Right lobe of liver (tissue), 6 donors: ENCODE data around the gene TUT4. TPM values are rescaled to one million over a fixed set of nuclear protein-coding genes. Genes with fewer than 3 reads are reported as not detected.
"Not testable (repeated sequence)": the region's sequence is repeated elsewhere in the genome, so short reads cannot be mapped to it uniquely, and the experiment has no call there.

Source experiments
- ATAC-seq, 4 donors: fragments of 200-7000 bp; cut with Tn5 transposase; one replicate each; pipeline ENCODE4 v1.9.1; 2020; ENCODE audit warnings: mild to moderate bottlenecking in 4 of 4, moderate library complexity in 4 of 4
- DNase-seq, 3 donors: peaks; one replicate each; pipeline ENCODE4 v3.0.0-alpha.2; 2020
- H3K27ac ChIP-seq, 3 donors: fragments of 200-600 bp; one replicate each; pipeline ENCODE4 v1.8.0; 2022
- H3K27me3 ChIP-seq, 2 donors: fragments of 200-600 bp; one replicate each; pipeline ENCODE4 v1.8.0; 2022
- H3K36me3 ChIP-seq, 4 donors: fragments of 200-600 bp; sonication (generic) in 1 of 4; one replicate each; pipeline versions ENCODE4 v1.5.1 to v1.8.0; 2017 to 2022; ENCODE audit warnings: control low read depth in 1 of 4
- H3K4me1 ChIP-seq, 4 donors: fragments of 200-600 bp; sonication (generic) in 1 of 4; one replicate each; pipeline versions ENCODE4 v1.5.1 to v1.8.0; 2017 to 2022; ENCODE audit warnings: control low read depth in 1 of 4
- H3K4me3 ChIP-seq, 3 donors: fragments of 200-600 bp; one replicate each; pipeline ENCODE4 v1.8.0; 2022
- H3K9me3 ChIP-seq, 4 donors: fragments of 200-600 bp; sonication (generic) in 1 of 4; one replicate each; pipeline versions ENCODE4 v1.5.1 to v1.8.0; 2017 to 2022; ENCODE audit warnings: control low read depth in 1 of 4
- CTCF ChIP-seq, 4 donors: fragments of 200-600 bp in 3 of 4; fragments of 450-650 bp in 1 of 4; IDR thresholded peaks; one replicate each; pipeline versions ENCODE4 v1.5.1 to v1.8.0; 2016 to 2022; ENCODE audit warnings: antibody characterized with exemption in 4 of 4, mild to moderate bottlenecking in 2 of 4
- POLR2A ChIP-seq: fragments of 450-650 bp; IDR thresholded peaks from one replicate; pipeline ENCODE4 v1.6.1; 2017; ENCODE audit warnings: antibody characterized with exemption, mild to moderate bottlenecking
- WGBS: methylation state at CpG from one replicate; pipeline ENCODE4 v1.1.6; 2018; ENCODE audit warnings: low coverage, low lambda C conversion rate; ENCODE audit not compliant: insufficient coverage; ENCODE audit errors: missing lambda C conversion rate; 5-methylcytosine and 5-hydroxymethylcytosine counted together
- intact Hi-C, 2 donors: fragments of 100-400 bp; cut with DNase I; formaldehyde crosslinking; loops; one replicate each; pipeline versions ENCODE4 v1.11.2 to v1.14.1; 2022
- total RNA-seq, 6 experiments: library from RNA; depleted of rRNA in 2 of 6; stranded (reverse); fragments of >200 nt in 2 of 6; fragmentation: NEBNext Ultra II Directional in 3 of 6; extraction: Animal tissue kit (Norgen Biotek cat#: 25700) in 3 of 6; gene quantifications; one replicate each; pipeline versions ENCODE4 v1.1.0 to v1.2.4, GENCODE V29; 2016 to 2023
- donor health status: DM: no; HTN: yes; CAD: no.
- donor health status: DM: no; HTN: no; CAD: no.
- donor health status: DM: no; HTN: no; CAD: no.
- donor health status: DM: no; HTN: yes; CAD: no.
- donor health status: DM: no; HTN: yes; CAD: no.

The TUT4 gene
- total RNA-seq, 6 experiments from 2014 or later: 16.1 to 33.0 (median 22.8) TPM

GRCh38 chr1:52579415-52579814, 26.5 kb upstream of the TUT4 start:
- Histone ChIP-seq H3K27me3 (no peaks in the 10 kb centered on the region), H3K36me3 (no peaks in the 10 kb centered on the region), H3K9me3 (no peaks in the 10 kb centered on the region), H3K4me1 (no peaks in the 10 kb centered on the region), H3K27ac (no peak overlapping the region), H3K4me3 (no peak overlapping the region)
- WGBS: 21% methylated on average over 2 of the region's 2 CpGs
- DNase-seq (no peak), ATAC-seq (no peak)
- intact Hi-C loops: no loop called here
- TF ChIP-seq POLR2A (no peak), CTCF (IDR thresholded peaks at IDR 0.05) (no peak)

- ATAC-seq, H3K36me3 ChIP-seq, H3K4me3 ChIP-seq, H3K27me3 ChIP-seq, H3K27ac ChIP-seq, intact Hi-C loops, H3K4me1 ChIP-seq, H3K9me3 ChIP-seq, DNase-seq: not testable (repeated sequence)
- 90% methylated on average over 3 of the region's 3 CpGs for WGBS
Measured at GRCh38 chr1:52578066-52578465, 25.2 kb upstream of the TUT4 start.

GRCh38 chr1:52576074-52576473, 23.2 kb upstream of the TUT4 start:
- WGBS: 100% methylated on average over 1 of the region's 1 CpG
- no peaks in the 10 kb centered on the region for H3K9me3 ChIP-seq
- intact Hi-C loops: no loop called here
- DNase-seq (no peak), ATAC-seq (no peak)
- H3K36me3 ChIP-seq: no peaks in the 10 kb centered on the region
- H3K27me3 ChIP-seq: no peaks in the 10 kb centered on the region
- H3K4me1 ChIP-seq: no peaks in the 10 kb centered on the region
- TF ChIP-seq CTCF (IDR thresholded peaks at IDR 0.05) (no peak), POLR2A (no peak)
- no peak overlapping the region for H3K27ac ChIP-seq
- no peak overlapping the region for H3K4me3 ChIP-seq

- TF ChIP-seq CTCF (IDR thresholded peaks at IDR 0.05) (no peak), POLR2A (no peak)
- intact Hi-C loops: no loop called here
- no peak overlapping the region for H3K4me3 ChIP-seq
- H3K9me3 ChIP-seq: no peaks in the 10 kb centered on the region
- ATAC-seq (no peak), DNase-seq (no peak)
- 89% methylated on average over 2 of the region's 2 CpGs for WGBS
- no peaks in the 10 kb centered on the region for H3K4me1 ChIP-seq
- H3K36me3 ChIP-seq: no peaks in the 10 kb centered on the region
- H3K27ac ChIP-seq: no peak overlapping the region
- H3K27me3 ChIP-seq: no peaks in the 10 kb centered on the region
Measured at GRCh38 chr1:52574594-52574993, 21.7 kb upstream of the TUT4 start.

- ATAC-seq: no peak
- Histone ChIP-seq H3K36me3 (no peaks in the 10 kb centered on the region), H3K27me3 (no peaks in the 10 kb centered on the region), H3K27ac (no peak overlapping the region), H3K4me1 (no peaks in the 10 kb centered on the region), H3K4me3 (no peak overlapping the region), H3K9me3 (no peaks in the 10 kb centered on the region)
- DNase-seq: no peak
- TF ChIP-seq CTCF (IDR thresholded peaks at IDR 0.05) (no peak), POLR2A (no peak)
- intact Hi-C loops: no loop called here
- 74% methylated on average over 4 of the region's 4 CpGs for WGBS
Measured at GRCh38 chr1:52572387-52572786, 19.5 kb upstream of the TUT4 start.
